SK-N-SH (cell line): ENCODE data around the gene MLXIP. TPM values are rescaled to one million over a fixed set of nuclear protein-coding genes. Genes with fewer than 3 reads are reported as not detected.

Experiments
- CTCF ChIA-PET: fragments of 300-600, 350-600 bp; formaldehyde crosslinking; extraction: SDS; loops from one replicate; lab custom pipeline; 2021; lab: Yijun Ruan, JAX
- POLR2A ChIA-PET: fragments of 350-600 bp; sonication (Branson Sonifier 250); formaldehyde crosslinking; extraction: SDS; loops from one replicate; lab custom pipeline; 2020; ENCODE audit warnings: antibody characterized with exemption, inconsistent platforms; lab: Yijun Ruan, JAX
- DNase-seq: peaks from one replicate; pipeline ENCODE4 v3.0.0; 2012
- H2AFZ ChIP-seq: fragments of 200-600 bp; sonication (generic); 2 replicates; pipeline ENCODE4 v1.8.1; 2016; ENCODE audit warnings: antibody characterized with exemption, mild to moderate bottlenecking, low read depth
- H3F3A ChIP-seq: fragments of 200-600 bp; sonication (generic); replicated peaks from 2 replicates; pipeline ENCODE3; 2016; ENCODE audit warnings: antibody characterized with exemption, mild to moderate bottlenecking; ENCODE audit not compliant: insufficient read depth
- H3K27ac ChIP-seq, 2 experiments: fragments of 200-500 bp in 1 of 2; fragments of 200-600 bp in 1 of 2; sonication (Bioruptor generic) in 1 of 2; sonication (generic), shearing (Covaris generic) in 1 of 2; 2 replicates each; pipeline versions ENCODE4 v1.5.1 to v1.6.1; 2014 to 2016; ENCODE audit warnings: low read depth in 2 of 2, inconsistent platforms in 1 of 2, low read length in 1 of 2, mild to moderate bottlenecking in 1 of 2, mixed read lengths in 1 of 2
- H3K27me3 ChIP-seq: fragments of 200-600 bp; sonication (generic), shearing (Covaris generic); 2 replicates; pipeline ENCODE4 v1.6.1; 2016; ENCODE audit warnings: mixed run types; ENCODE audit not compliant: insufficient read depth
- H3K36me3 ChIP-seq, 2 experiments: fragments of 200-500 bp in 1 of 2; fragments of 200-600 bp in 1 of 2; sonication (Bioruptor generic) in 1 of 2; sonication (generic) in 1 of 2; replicated peaks in 1 of 2; 2 replicates each; pipeline versions ENCODE3 to v1.5.1; 2014 to 2016; ENCODE audit warnings: low read length in 1 of 2, mild to moderate bottlenecking in 1 of 2; ENCODE audit not compliant: insufficient read depth in 2 of 2, control insufficient read depth in 1 of 2
- H3K4me1 ChIP-seq, 2 experiments: fragments of 200-500 bp in 1 of 2; fragments of 200-600 bp in 1 of 2; sonication (Bioruptor generic) in 1 of 2; sonication (generic), shearing (Covaris generic) in 1 of 2; 2 replicates each; pipeline versions ENCODE4 v1.5.1 to v1.6.1; 2014 to 2016; ENCODE audit warnings: low read depth in 1 of 2, low read length in 1 of 2, mixed run types in 1 of 2; ENCODE audit not compliant: insufficient read depth in 2 of 2, control insufficient read depth in 1 of 2
- H3K4me2 ChIP-seq: fragments of 200-600 bp; sonication (generic), shearing (Covaris generic); 2 replicates; pipeline ENCODE4 v1.6.1; 2017; ENCODE audit warnings: mixed run types
- H3K4me3 ChIP-seq, 2 experiments: fragments of 200-500 bp in 1 of 2; fragments of 200-600 bp in 1 of 2; sonication (Bioruptor generic) in 1 of 2; sonication (generic), shearing (Covaris generic) in 1 of 2; 2 replicates each; pipeline versions ENCODE4 v1.5.1 to v1.8.1; 2014 to 2016; ENCODE audit warnings: low read depth in 2 of 2, inconsistent platforms in 1 of 2, low read length in 1 of 2, mild to moderate bottlenecking in 1 of 2, mixed read lengths in 1 of 2, moderate library complexity in 1 of 2
- H3K79me2 ChIP-seq: fragments of 200-600 bp; sonication (generic); 2 replicates; pipeline ENCODE4 v1.8.1; 2017; ENCODE audit warnings: mild to moderate bottlenecking; ENCODE audit not compliant: insufficient read depth
- H3K9ac ChIP-seq: fragments of 200-600 bp; sonication (generic); 2 replicates; pipeline ENCODE4 v1.6.1; 2017; ENCODE audit warnings: mixed run types
- H3K9me2 ChIP-seq: fragments of 200-600 bp; sonication (generic); 2 replicates; pipeline ENCODE4 v1.6.1; 2017; ENCODE audit warnings: mixed run types
- H3K9me3 ChIP-seq: fragments of 200-600 bp; sonication (generic); 2 replicates; pipeline ENCODE4 v1.6.1; 2017; ENCODE audit warnings: mixed run types, mild to moderate bottlenecking, moderate library complexity
- H4K20me1 ChIP-seq: fragments of 200-600 bp; sonication (generic); 2 replicates; pipeline ENCODE4 v1.6.1; 2017; ENCODE audit warnings: mild to moderate bottlenecking, mixed run types; ENCODE audit not compliant: insufficient read depth
- CHD2 ChIP-seq: fragments of 150-350 bp; IDR thresholded peaks from 2 replicates; pipeline ENCODE4 v1.6.1; 2018; ENCODE audit warnings: low read length; ENCODE audit not compliant: partially characterized antibody
- CTCF ChIP-seq: fragments of 200-600 bp; sonication (generic); IDR thresholded peaks from 2 replicates; pipeline ENCODE4 v1.6.1; 2017; ENCODE audit warnings: antibody characterized with exemption, mild to moderate bottlenecking, moderate library complexity
- FOXM1 ChIP-seq: IDR thresholded peaks from 2 replicates; pipeline ENCODE4 v1.4.0; 2012; ENCODE audit warnings: low read depth, mild to moderate bottlenecking
- GABPA ChIP-seq: IDR thresholded peaks from 2 replicates; pipeline ENCODE4 v1.4.0; 2012; ENCODE audit warnings: low read depth, mild to moderate bottlenecking
- NFIC ChIP-seq: IDR thresholded peaks from 2 replicates; pipeline ENCODE4 v1.4.0; 2012; ENCODE audit warnings: borderline replicate concordance
- NRF1 ChIP-seq: IDR thresholded peaks from 2 replicates; pipeline ENCODE4 v1.6.1; 2012; ENCODE audit warnings: low read depth, mild to moderate bottlenecking, low read length
- POLR2AphosphoS5 ChIP-seq: IDR thresholded peaks from 2 replicates; pipeline ENCODE4 v1.6.1; 2012; ENCODE audit warnings: low read depth, low read length
- RCOR1 ChIP-seq: fragments of 150-350 bp; IDR thresholded peaks from 2 replicates; pipeline ENCODE4 v1.6.1; 2017; ENCODE audit warnings: antibody characterized with exemption, low read length
- REST ChIP-seq: IDR thresholded peaks from 2 replicates; pipeline ENCODE4 v1.6.1; 2012; ENCODE audit warnings: mild to moderate bottlenecking, low read depth, low read length, moderate library complexity
- SIN3A ChIP-seq: IDR thresholded peaks from 2 replicates; pipeline ENCODE4 v1.6.1; 2012; ENCODE audit warnings: low read depth, mild to moderate bottlenecking, low read length, moderate library complexity, borderline replicate concordance
- SMC3 ChIP-seq: IDR thresholded peaks from 2 replicates; pipeline ENCODE4 v1.6.1; 2012; ENCODE audit warnings: low read depth, low read length, improper control_type of control experiment
- TEAD4 ChIP-seq: IDR thresholded peaks from 2 replicates; pipeline ENCODE4 v1.4.0; 2012; ENCODE audit warnings: mild to moderate bottlenecking, borderline replicate concordance; ENCODE audit not compliant: insufficient read depth
- USF1 ChIP-seq: IDR thresholded peaks from 2 replicates; pipeline ENCODE4 v1.4.0; 2012; ENCODE audit warnings: low read depth, borderline replicate concordance
- USF2 ChIP-seq: fragments of 150-350 bp; IDR thresholded peaks from 2 replicates; pipeline ENCODE4 v1.6.1; 2017; ENCODE audit warnings: antibody characterized with exemption, low read length, low read depth, borderline replicate concordance
- YY1 ChIP-seq: IDR thresholded peaks from 2 replicates; pipeline ENCODE4 v1.4.0; 2012; ENCODE audit warnings: low read depth, mild to moderate bottlenecking
- ZBTB33 ChIP-seq: IDR thresholded peaks from 2 replicates; pipeline ENCODE4 v1.4.0; 2012; ENCODE audit warnings: low read depth, borderline replicate concordance
- WGBS: methylation state at CpG from one replicate; pipeline ENCODE4 v1.1.6; 2017; ENCODE audit warnings: low lambda C conversion rate; 5-methylcytosine and 5-hydroxymethylcytosine counted together
- polyA plus RNA-seq, 3 experiments: library from polyadenylated mRNA; depleted of rRNA; stranded (reverse); fragments of >200 nt; gene quantifications; 2 replicates each; pipeline ENCODE4 v1.2.3, GENCODE V29; 2012

Gene MLXIP
- polyA plus RNA-seq, 1 of the 3 experiments (the other 2 are of a cell fraction), result 11.0 TPM

GRCh38 chr12:122125452-122126341 is 47.1 kb downstream of the MLXIP start:
- peaks cover 61% of the 10 kb centered on the region for H3K79me2 ChIP-seq
- H3K27me3 ChIP-seq, result no peaks in the 10 kb centered on the region
- peaks cover 15% of the 10 kb centered on the region; the same call in 1 of the 2 replicates for H4K20me1 ChIP-seq
- DNase-seq, result no peak
- TF ChIP-seq USF1, result no peak
- no peak for TF ChIP-seq RCOR1
- no peak for TF ChIP-seq NFIC
- no peak for TF ChIP-seq POLR2AphosphoS5
- no peak for TF ChIP-seq YY1
- no peak for TF ChIP-seq USF2
- no peak for TF ChIP-seq ZBTB33
- TF ChIP-seq CHD2, result no peak
- TF ChIP-seq CTCF, result no peak
- TF ChIP-seq FOXM1, result no peak
- no peak for TF ChIP-seq TEAD4
- TF ChIP-seq SIN3A, result no peak
- no peak for TF ChIP-seq GABPA
- TF ChIP-seq SMC3, result no peak
- TF ChIP-seq REST, result no peak
- TF ChIP-seq NRF1, result no peak
- H3K4me3 ChIP-seq, result no peak overlapping the region
- H3K4me1 ChIP-seq, result peaks cover 2 to 4% of the 10 kb centered on the region in 2 experiments; a peak in 2 of 4 replicates
- no peaks in the 10 kb centered on the region for H3K9me2 ChIP-seq
- H3F3A ChIP-seq, result peaks cover 7% of the 10 kb centered on the region
- H3K4me2 ChIP-seq, result no peak overlapping the region
- H3K9me3 ChIP-seq, result no peaks in the 10 kb centered on the region
- H2AFZ ChIP-seq, result no peak overlapping the region
- H3K27ac ChIP-seq, result no peak overlapping the region
- no peak overlapping the region for H3K9ac ChIP-seq
- WGBS, result 88% methylated on average over 11 of the region's 13 CpGs
- POLR2A ChIA-PET, result no interaction called here
- CTCF ChIA-PET, result interaction anchor here (0.6 to 8.8 kb wide), 8 partner anchors 26 to 231 kb away, joined by 3 to 157 read pairs (median 4); no protein-coding TSS in a partner anchor
- H3K36me3 ChIP-seq, result peaks cover 10 to 31% of the 10 kb centered on the region in 2 experiments
